HG03378 (cell line): ENCODE results near the gene TMEM94.
"Not testable (repeated sequence)": the region's sequence is repeated elsewhere in the genome, so short reads cannot be mapped to it uniquely, and the experiment has no call there.

ENCODE experiments used
- ATAC-seq: cut with Tn5 transposase; IDR thresholded peaks from one replicate; pipeline ENCODE4 v1.9.1; 2021; ENCODE audit warnings: mild to moderate bottlenecking, moderate library complexity; ENCODE audit not compliant: unreplicated experiment

The TMEM94 gene

GRCh38 chr17:75509528-75510258, 53.3 kb downstream of the TMEM94 start:
- ATAC-seq: no peak

- ATAC-seq: no peak
Measured at GRCh38 chr17:75511270-75511609, 54.8 kb downstream of the TMEM94 start.

- no peak for ATAC-seq
Measured at GRCh38 chr17:75511610-75512575, 55.5 kb downstream of the TMEM94 start.

GRCh38 chr17:75512926-75513640, 56.6 kb downstream of the TMEM94 start:
- no peak for ATAC-seq

GRCh38 chr17:75513641-75514000, 57.2 kb downstream of the TMEM94 start:
- ATAC-seq: no peak

- ATAC-seq: no peak
Measured at GRCh38 chr17:75514299-75514918, 58.0 kb downstream of the TMEM94 start.

- ATAC-seq: no peak
Measured at GRCh38 chr17:75514919-75515495, 58.6 kb downstream of the TMEM94 start.

- ATAC-seq: no peak
Measured at GRCh38 chr17:75515496-75516254, 59.2 kb downstream of the TMEM94 start, which contains the start of gene CASKIN2. Gene CASKIN2, minus strand, starts transcription at chr17:75515537. Its CDS starts 1,733 bp downstream, at chr17:75513804.

- no peak for ATAC-seq
Measured at GRCh38 chr17:75516255-75516618, 59.8 kb downstream of the TMEM94 start, which contains the start of gene TSEN54. Gene TSEN54, plus strand, starts transcription at chr17:75516528. Its CDS starts 33 bp downstream, at chr17:75516561.

- ATAC-seq: no peak
Measured at GRCh38 chr17:75516619-75517296, 60.3 kb downstream of the TMEM94 start.

GRCh38 chr17:75517297-75517865, 60.9 kb downstream of the TMEM94 start:
- no peak for ATAC-seq

- no peak for ATAC-seq
Measured at GRCh38 chr17:75518201-75518600, 61.8 kb downstream of the TMEM94 start.

GRCh38 chr17:75518983-75519537, 62.6 kb downstream of the TMEM94 start:
- ATAC-seq: no peak

- ATAC-seq: not testable (repeated sequence)
Measured at GRCh38 chr17:75520413-75520812, 64.0 kb downstream of the TMEM94 start.

GRCh38 chr17:75521290-75521689, 64.9 kb downstream of the TMEM94 start:
- no peak for ATAC-seq

GRCh38 chr17:75521951-75522727, 65.7 kb downstream of the TMEM94 start:
- no peak for ATAC-seq

GRCh38 chr17:75523647-75524046, 67.2 kb downstream of the TMEM94 start:
- ATAC-seq: no peak
